NCI-H82 (cell line): Measurements from ENCODE around the gene HJURP.

ENCODE experiments used
- DNase-seq: peaks from one replicate; lab custom pipeline; 2025; lab: John Stamatoyannopoulos, UW

The HJURP gene

DNA sequence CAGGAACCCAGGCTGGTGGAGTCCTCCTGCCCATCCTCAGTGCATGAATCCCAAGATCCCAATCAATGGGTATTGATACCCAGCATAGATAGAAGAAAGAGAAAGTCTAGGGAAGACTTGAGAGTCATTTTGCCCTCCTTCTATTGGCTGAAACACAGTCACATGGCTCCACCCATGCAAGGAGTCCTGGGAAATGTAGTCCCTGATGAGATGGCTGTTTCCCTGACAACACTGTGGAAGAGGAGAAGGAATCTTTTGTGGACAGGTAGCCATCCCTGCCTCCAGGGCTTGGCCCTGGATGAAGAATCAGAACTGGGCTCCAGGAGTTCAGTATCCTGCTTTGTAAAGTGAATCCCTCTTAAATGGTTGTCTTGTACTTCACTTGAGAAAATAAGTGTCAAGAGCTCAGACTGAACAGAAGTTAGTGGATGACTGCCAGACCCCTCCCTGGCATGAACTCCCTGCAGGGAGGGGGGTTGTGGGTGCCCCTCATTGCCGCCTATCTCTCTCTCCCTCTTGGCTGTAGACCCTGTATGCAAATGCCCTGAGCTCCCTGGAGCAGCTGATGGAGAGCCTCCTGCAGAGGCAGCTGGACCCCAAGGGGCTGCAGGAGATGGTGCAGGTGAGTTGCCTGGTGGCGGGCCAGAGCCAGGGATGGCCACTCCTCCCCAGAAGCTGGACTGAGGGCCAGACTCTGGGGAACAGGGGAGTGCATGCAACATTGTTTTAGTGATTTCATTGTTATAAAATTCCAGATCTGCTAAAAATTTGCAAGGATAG lies 40.1 kb downstream of the HJURP start:
- DNase-seq, result peak; percentile 60

DNA sequence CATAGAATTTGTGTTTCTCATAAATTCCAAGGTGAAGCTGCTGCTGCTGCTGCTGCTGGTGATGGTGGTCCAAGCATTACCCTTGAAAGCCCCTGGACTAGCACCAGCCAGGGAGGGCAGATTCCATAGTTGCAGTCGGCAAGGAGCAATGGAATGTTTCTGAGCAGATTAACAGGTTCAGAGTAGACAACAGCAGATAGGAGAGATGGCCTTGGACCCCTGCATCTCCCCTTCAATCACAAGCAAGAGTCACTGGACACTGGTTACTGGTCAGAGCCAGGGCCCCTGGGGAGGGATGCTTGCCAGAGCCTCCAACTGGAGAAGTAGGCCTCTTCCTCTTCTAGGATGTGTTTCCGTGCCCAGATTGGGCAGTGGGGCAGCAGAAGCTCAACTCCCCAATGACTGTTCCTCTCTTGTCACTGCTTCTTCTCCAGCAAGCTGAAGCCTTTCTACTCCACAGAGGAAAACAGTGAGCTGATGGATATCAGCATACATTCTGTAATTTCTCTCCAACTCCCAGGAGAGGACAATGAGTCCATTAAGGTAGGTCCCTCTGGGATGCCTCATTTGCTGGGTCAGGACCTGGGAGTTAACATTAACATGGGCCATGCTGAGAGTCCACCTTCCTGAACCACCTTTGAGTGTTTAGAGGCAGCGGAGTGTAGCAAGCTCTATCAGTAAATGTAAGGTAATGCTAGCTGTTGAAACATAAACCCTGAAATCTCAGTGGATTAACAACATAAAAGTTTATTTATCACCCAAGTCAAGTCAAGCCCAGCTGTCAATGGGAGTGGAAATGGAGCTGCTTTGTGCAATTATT lies 40.9 kb downstream of the HJURP start:
- DNase-seq, result no peak

DNA sequence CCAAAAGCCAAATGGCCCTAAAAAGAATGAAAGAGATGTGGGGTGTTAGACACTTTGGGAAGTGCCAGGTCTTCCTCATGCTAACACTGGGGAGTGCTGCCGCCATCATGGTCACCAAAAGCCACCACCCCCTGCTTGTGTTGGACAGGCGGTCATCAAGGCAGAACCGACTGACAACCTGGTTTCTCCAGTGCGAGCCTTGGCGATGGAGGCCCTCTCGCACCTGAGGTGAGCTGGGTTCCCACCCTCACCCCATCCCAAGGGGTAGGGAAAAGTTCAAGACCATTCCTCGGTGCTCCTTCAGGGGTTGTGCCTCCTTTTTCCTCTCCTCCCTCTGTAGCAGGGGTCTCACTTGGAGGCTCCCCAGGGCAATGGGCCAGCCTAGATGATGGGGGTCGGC lies 42.6 kb downstream of the HJURP start:
- DNase-seq, result no peak

GRCh38 chr2:233811087-233811486 lies 43.2 kb downstream of the HJURP start:
- DNase-seq, result no peak

DNA sequence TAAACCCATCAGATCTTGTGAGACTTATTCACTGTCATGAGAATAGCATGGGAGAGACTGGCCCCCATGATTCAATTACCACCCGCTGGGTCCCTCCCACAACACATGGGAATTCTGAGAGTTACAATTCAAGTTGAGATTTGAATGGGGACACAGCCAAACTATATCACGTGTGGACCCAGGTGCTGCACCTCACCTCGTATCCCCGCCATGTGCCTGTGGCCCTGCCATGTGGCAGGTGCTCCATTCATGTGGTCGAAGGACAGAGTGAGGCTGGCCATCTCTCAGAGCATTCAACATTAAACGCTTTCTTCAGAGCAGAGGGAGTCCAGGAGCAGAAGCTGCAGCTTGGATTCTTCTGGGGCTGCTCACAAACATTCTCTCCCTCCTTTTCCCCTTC lies 44.0 kb downstream of the HJURP start:
- DNase-seq, result no peak

GRCh38 chr2:233807966-233808935 lies 46.1 kb downstream of the HJURP start:
- DNase-seq, result no peak

GRCh38 chr2:233807215-233807865 lies 47.0 kb downstream of the HJURP start:
- DNase-seq, result no peak

GRCh38 chr2:233803994-233804393 lies 50.3 kb downstream of the HJURP start:
- DNase-seq, result no peak

DNA sequence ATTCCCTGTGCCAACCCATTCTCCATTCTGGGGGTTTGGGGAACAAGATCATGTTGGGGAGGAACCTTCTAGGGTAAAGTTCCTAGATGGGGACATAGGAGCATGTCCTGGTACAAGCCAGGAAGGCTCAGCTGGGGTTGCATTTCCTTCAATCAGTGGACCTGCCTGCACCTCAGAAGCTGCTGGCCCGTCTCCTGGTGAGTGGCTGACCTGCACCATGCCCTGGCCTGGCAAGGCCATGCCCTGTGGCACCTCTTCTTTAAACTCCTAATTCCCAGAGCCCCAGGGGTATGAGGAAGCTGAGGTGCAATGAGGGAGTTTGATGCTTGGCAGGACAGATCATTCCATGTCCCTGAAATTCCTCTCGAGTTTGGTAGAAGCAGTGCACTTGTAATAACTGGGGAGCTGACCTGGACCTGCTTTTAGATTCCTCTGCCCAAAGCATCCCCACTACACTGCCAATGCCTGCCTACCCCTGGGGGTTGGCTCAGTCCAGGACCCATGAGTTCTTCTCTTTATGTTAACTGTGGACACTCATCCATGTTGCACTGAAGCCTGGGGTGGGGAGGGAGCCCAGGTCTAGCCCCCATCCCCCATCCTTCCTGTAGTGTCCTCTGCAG lies 50.9 kb downstream of the HJURP start:
- no peak for DNase-seq

GRCh38 chr2:233802132-233802815 lies 52.1 kb downstream of the HJURP start:
- DNase-seq, result no peak

DNA sequence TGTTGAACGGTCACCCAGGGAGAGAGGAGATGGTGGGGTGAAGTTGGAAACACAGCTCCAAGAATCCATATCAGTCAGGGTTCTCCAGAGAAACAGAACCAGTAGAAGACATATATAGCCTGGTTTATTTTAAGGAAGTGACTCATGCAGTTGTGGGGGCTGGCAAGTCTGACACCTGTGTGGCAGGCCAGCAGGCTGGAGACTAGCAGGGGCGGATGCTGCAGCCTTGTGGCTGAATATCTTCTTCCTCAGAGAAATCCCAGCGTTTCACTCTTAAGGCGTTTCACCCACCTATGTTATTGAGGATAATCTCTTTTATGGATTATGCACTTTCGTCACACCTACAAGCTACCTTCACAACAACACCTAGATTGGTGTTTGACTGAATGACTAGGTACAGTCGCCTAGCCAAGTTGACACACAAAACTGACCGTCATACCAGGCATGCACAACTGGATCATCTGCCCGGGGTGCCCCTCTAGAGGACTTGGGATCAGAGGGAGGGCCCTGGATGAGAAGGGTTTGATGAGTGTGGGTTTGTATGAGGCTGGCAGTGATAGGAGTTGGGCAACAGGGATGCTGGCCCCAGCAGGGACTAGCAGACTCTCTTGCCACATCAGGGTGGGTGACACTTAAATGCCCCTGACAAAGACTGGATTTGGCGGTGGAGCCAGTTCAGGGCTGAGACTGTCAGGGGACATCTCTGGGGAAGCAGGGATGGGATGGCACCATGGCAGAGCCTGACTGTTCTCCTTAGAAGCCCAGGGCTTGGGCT lies 52.8 kb downstream of the HJURP start:
- no peak for DNase-seq

GRCh38 chr2:233800208-233800607 lies 54.1 kb downstream of the HJURP start:
- no peak for DNase-seq

- no peak for DNase-seq
Measured at GRCh38 chr2:233799716-233800115, 54.6 kb downstream of the HJURP start.

- DNase-seq, result no peak
Measured at GRCh38 chr2:233799087-233799665, 55.2 kb downstream of the HJURP start.

GRCh38 chr2:233798335-233799086 lies 55.8 kb downstream of the HJURP start:
- DNase-seq, result no peak

- peak; percentile 93 for DNase-seq
Measured at GRCh38 chr2:233796254-233796653, 58.1 kb downstream of the HJURP start.

GRCh38 chr2:233795735-233796171 lies 58.6 kb downstream of the HJURP start:
- DNase-seq, result no peak

GRCh38 chr2:233794128-233794658 lies 60.1 kb downstream of the HJURP start:
- no peak for DNase-seq
